Measurements from ENCODE around the gene BICC1.

BICC1 gene

DNA sequence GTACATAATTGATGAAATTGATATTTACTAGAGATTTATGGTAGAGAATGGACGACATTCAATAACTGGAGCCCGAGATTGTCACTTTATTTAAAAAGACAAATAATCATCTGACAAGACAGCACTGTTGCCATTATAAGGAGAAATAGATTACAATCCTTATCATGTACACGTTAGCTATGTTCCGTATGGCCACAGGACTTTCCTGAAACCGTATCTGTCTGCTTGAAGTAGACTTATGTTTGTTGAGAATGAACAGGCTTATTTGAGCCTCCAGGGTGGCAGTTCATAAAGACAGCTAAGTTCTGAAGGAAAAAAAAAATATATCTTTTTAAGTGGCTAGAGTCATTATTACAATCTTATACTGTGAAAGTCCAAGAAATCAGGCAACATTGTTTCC, 317.2 kb downstream of the BICC1 start:
- TF ChIP-seq ZNF274 (IDR thresholded peaks at IDR 0.05; ENCODE audit: low read depth, low read length) = no peak
- no peak overlapping the region for H3K4me3 ChIP-seq (ENCODE audit: low read length)

DNA sequence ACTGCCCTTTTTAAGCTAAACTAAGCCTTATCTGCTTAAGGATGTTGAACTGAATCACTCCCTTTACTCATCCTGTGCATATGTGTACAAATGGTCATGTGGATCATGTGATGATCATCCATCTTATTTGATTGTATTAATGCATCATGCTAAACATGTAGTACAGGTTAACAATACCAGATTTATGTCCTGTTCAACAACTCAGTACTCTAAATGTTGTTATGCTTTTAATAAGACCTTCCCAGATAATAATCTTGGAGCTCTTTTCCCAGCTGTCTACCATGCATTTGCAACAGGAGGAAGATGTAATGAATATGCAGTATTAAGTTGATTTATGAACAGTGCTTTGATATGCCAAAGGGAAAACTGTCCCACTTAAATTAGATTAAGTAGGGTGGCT, 318.0 kb downstream of the BICC1 start:
- no peak for TF ChIP-seq ZNF274 (IDR thresholded peaks at IDR 0.05; ENCODE audit: low read depth, low read length)
- H3K4me3 ChIP-seq (ENCODE audit: low read length) = no peak overlapping the region

DNA sequence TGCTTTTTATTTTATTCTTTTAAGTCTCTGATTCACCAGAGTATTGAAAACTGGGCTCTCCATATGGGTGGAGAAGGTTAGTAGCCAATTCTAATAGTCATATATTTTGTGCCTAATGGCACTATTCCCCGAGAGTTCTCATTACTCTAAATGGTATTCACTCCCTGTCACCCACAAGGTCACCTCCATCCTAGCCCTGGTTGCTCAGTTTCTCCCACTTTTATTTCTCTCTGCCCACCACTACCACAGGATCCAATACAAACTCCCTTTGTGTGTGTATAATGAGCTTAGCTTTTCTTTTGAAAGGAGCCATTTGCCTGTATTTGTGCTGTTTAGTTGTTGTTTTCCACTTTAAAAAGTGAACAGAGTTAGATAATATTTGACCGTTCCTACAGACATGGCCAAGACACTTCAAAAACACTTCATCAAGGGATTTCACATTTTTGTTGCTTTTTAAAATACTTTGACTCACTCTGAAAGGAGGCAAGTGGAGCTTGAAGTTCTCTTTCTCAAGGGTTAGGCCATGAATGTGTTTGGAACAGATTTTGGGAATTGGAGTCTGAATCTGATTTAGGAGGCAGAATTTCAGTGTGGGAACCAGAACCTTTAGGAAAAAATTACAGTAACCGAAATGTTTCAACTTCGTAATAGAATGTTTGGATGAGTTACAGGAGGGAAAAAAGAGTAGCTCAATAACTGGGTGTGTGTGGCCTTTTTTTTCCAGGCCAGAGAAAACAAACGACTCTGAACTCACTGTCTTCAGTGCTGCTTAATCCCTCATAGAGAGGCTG, 321.3 kb downstream of the BICC1 start:
- no peak for TF ChIP-seq ZNF274 (IDR thresholded peaks at IDR 0.05; ENCODE audit: low read depth, low read length)
- no peak overlapping the region for H3K4me3 ChIP-seq (ENCODE audit: low read length)

DNA sequence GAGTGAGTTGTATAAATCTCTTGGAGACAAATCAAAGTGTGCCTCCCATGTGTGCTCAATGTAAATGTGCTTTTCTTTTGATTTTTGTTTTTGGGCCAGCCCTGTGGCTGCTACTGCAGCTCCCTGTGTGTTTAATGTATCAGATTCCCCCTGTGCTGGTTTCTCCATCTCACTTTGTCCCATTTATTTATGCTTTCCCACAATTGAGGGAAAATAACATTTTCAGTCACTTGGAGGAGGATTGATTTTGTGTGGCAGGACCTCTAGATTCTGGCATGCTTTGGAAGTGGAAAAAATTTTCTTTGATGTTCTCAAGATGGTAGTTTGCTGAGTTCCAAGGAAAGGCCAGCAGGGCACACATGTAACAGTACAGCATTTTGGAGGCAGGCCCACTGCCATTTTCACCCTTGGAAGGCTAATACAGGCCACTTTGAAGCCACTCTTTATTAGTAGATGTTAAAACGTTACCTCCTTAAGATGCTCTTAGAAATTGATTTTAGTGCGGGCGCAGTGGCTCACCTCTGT, 323.6 kb downstream of the BICC1 start:
- no peak for TF ChIP-seq ZNF274 (IDR thresholded peaks at IDR 0.05; ENCODE audit: low read depth, low read length)
- H3K4me3 ChIP-seq (ENCODE audit: low read length) = no peak overlapping the region

DNA sequence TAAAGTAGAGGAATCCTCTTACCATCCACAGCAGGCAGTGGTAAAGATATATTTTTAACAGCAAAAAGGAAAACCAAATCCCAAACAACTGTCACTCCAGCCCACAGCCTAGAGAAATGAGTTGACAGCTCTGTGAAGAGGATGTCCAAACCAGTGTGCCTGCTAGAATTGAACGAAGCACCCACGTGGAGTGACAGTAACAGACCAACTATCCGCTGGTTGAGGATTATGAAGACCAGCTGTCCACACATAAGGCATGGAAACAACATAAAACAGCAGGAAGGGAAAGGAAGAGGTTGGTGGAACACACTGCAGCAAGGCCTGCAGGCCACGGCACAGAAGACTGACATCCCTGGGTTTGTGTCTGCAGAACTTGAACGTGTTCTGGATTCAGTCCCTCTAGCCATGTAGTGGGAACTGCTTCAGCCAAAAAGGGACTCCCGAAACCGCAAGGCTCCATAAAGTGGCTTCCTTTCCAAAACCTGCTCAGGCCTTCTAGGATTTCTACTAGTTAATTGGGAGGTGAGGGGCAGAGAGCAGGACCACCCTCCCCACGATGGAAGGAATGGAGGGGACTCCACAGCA, 324.4 kb downstream of the BICC1 start:
- TF ChIP-seq ZNF274 (IDR thresholded peaks at IDR 0.05; ENCODE audit: low read depth, low read length) = no peak
- no peak overlapping the region for H3K4me3 ChIP-seq (ENCODE audit: low read length)

DNA sequence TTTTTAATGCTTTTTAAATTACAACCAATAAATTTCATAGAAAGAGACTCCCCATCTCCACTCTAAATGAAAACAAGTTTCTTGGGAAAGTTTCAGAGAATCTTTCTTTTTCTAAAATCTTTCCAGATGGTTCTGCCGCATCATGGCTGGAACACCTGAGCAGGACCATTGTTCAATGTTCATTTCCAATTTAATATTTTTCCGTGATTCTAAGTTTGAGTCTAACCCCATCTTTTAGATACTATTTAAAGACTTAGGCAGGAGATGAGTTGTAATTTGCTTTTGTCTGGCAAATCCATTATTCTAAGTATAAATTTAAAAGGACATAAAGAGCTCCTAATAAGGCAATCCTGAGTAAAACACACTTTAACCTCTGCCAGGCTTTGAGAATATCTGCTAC, 325.2 kb downstream of the BICC1 start:
- no peak for TF ChIP-seq ZNF274 (IDR thresholded peaks at IDR 0.05; ENCODE audit: low read depth, low read length)
- no peak overlapping the region for H3K4me3 ChIP-seq (ENCODE audit: low read length)

DNA sequence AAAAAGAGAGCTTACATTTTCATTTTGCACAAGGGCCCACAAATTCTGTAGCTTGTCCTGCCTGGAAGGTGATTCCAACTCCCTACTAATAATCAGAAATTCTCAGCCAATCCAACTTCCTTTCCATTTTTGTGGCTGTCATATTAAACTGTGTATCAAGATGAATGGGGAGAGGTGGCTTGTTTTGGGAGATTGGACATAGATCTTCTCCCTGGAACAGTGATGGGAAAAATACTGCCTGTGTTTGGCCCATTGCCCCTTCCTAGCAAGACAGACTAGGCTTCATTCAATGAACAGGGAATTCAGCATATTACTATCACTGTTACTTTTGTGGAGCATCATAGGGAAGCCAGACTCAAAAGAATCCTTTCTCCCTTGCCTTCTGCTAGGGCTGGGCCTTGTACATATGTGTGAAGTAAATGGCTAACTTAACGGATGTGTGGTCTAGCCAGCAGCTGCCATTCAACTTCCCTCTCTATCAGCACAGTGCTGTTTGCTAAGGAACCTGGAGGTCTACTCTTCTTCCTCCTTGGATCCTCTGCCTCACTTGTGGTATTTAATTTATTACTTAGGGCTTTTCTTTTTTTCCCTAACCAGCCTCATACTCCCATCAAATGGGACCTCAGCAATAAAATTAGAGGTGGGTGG, 326.0 kb downstream of the BICC1 start:
- no peak for TF ChIP-seq ZNF274 (IDR thresholded peaks at IDR 0.05; ENCODE audit: low read depth, low read length)
- H3K4me3 ChIP-seq (ENCODE audit: low read length) = no peak overlapping the region

DNA sequence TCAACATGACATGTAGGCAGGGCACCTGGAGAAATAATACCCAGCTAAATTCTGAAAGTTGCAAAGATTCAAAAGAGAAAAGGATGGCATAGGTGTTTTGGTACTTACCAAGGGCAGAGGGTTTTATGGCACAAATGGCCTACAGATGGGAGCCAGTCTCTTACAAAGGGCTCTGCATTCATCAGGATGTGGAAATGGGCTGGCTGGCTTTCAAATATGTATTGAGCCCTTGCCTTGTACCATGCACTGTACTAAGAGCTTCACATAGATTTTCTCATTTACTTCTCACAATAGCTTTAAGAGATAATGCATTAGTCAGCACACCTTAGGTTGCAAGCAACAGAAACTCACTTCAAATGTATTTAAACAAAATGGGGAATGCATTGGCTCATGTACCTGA, 327.1 kb downstream of the BICC1 start:
- H3K4me3 ChIP-seq (ENCODE audit: low read length) = no peak overlapping the region
- TF ChIP-seq ZNF274 (IDR thresholded peaks at IDR 0.05; ENCODE audit: low read depth, low read length) = no peak

DNA sequence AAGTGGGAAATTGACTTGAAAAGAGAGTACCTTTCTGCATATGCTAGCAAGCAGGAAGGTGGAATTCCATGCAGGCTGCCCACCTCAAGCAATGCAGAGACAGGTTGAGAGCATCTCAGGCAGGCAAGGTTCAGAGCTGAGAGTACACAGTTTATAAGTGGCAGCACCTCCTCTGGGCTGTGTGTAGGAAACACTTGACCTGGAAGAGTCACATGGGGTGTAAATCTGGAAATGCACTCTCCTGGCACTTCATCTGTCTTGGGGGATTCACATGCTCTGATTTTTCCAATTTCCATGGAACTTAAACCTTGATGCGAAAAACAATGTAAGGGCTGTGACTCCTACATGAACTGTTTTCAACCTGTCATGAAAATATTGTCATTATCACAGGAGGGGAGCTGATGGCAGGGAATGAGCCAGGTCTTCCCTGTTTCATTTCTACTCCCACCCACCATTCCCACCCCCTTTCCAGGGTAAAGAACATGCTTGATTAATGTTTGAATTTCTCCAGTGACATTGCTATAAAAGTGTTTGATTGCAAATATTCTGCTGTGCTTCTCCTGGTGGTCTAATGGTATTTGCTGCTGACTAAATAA, 328.3 kb downstream of the BICC1 start:
- H3K4me3 ChIP-seq (ENCODE audit: low read length) = no peak overlapping the region
- TF ChIP-seq ZNF274 (IDR thresholded peaks at IDR 0.05; ENCODE audit: low read depth, low read length) = no peak

DNA sequence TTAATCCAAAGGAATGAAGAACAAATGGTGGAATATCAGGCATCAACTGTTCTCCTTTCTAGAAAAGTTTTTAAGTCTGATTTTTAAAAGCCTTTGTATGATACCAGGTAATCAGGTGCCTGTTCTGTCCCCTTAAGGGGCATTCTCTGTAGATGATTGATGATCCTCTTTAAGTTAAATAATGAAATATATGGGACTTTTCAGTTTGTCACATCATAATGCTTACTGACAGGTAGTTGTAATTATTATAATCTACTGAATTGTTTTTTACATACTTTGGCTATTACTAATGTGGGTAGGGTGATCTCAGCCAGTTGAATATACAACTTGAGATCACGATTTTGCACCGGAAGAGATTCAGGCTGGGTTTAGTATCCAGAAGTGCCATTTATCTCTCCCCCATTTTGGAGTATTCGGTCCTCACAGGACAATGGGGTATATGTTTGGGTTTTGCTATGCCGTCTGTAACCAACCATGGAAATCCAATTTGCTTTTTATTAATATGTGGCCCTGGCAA, 330.2 kb downstream of the BICC1 start:
- H3K4me3 ChIP-seq (ENCODE audit: low read length) = no peak overlapping the region
- TF ChIP-seq ZNF274 (IDR thresholded peaks at IDR 0.05; ENCODE audit: low read depth, low read length) = no peak

DNA sequence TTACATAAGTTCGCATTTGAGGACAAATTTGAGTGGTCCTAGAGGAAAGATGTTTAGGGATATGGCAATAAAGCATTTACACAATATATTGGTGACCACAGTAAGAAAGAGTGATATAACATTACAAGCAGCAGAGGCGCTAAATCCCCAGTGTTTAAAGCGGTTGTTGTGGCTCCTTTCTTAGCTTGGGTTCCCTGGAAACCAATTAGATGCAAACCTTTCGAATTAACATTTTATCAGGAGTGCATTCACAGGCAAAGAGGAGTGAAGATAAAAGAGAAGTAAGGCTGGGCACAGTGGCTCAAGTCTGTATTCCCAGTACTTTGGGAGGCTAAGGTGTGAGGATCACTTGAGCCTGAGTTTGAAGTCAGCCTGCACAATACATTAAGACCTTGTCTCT, 331.1 kb downstream of the BICC1 start:
- TF ChIP-seq ZNF274 (IDR thresholded peaks at IDR 0.05; ENCODE audit: low read depth, low read length) = no peak
- no peak overlapping the region for H3K4me3 ChIP-seq (ENCODE audit: low read length)

DNA sequence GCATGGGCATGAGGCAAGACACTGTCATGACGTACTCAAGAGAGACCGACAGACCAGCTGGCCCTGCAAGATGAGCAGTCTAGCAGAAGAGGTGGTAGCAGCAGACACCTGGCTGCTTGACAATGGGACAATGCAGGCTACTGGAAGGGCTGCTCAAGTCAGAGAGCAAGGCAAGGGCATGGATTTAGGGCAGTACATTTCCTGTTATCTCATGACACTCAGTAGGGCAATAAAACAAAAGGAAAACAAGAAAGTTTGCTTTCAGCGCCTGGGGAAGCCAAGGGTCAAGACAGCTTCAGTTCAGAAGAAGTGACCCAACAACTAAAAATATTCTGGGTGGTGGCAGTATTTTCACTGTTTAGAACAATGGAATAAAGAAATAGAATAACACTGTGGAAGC, 332.0 kb downstream of the BICC1 start:
- no peak for TF ChIP-seq ZNF274 (IDR thresholded peaks at IDR 0.05; ENCODE audit: low read depth, low read length)
- H3K4me3 ChIP-seq (ENCODE audit: low read length) = no peak overlapping the region

DNA sequence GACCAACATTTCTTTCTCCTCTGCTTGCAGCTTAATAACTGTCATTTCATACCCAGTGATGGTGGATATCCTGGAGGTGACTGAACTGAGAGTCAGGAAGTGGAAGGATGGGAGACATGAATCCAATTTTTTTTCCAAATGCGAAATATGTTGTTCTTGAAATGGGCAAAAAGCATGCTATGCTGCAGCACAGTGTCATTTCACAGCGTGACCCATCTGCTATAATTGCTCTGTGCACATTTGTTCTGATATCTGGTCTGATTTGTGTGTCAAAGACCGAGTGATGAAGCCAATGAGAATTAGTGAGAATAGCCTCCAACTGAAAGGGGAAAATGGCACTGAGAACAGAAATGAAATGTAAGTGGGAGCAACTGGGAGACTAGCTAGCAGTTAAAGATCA, 334.2 kb downstream of the BICC1 start:
- no peak for TF ChIP-seq ZNF274 (IDR thresholded peaks at IDR 0.05; ENCODE audit: low read depth, low read length)
- H3K4me3 ChIP-seq (ENCODE audit: low read length) = no peak overlapping the region

DNA sequence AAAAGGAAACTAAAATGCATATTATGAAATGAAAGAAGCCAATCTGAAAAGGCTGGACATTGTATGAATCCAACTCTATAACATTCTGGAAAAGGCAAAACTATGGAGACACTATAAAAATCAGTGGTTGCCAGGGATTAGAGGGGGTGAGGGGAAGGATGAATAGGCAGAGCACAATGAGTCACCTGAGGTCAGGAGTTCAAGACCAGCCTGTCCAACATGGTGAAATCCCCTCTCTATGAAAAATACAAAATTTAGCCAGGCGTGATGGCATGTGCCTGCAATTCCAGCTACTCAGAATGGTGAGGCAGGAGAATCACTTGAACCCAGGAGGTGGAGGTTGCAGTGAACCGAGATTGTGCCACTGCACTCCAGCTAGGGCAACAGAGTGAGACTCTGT, 338.9 kb downstream of the BICC1 start:
- TF ChIP-seq ZNF274 (IDR thresholded peaks at IDR 0.05; ENCODE audit: low read depth, low read length) = no peak
- no peak overlapping the region for H3K4me3 ChIP-seq (ENCODE audit: low read length)
